ENCODE results near the gene ZNRF1. TPM values are rescaled to one million over a fixed set of nuclear protein-coding genes. Genes with fewer than 3 reads are reported as not detected.

ZNRF1 gene
- total and polyA plus RNA-seq, 2 of the 13 experiments (the other 11 are each of a cell fraction or from before 2014, with no cell fraction given) = 43.9 to 58.7 TPM

- TF ChIP-seq ZNF329 (CRISPR knock-in tag; IDR thresholded peaks at IDR 0.05; ENCODE audit: low read depth) (peak; percentile 77; the same call in 1 of the 2 replicates), ZNF557 (CRISPR knock-in tag; IDR thresholded peaks at IDR 0.05) (no peak), NRL (CRISPR knock-in tag; IDR thresholded peaks at IDR 0.05; ENCODE audit: borderline replicate concordance) (peak; percentile 93), ETV5 (CRISPR knock-in tag; IDR thresholded peaks at IDR 0.05; ENCODE audit: borderline replicate concordance) (peak; percentile 39; the same call in 1 of the 2 replicates), ZNF773 (CRISPR knock-in tag; IDR thresholded peaks at IDR 0.05; ENCODE audit: borderline replicate concordance) (peak; percentile 83; the same call in 1 of the 2 replicates), ASH2L (IDR thresholded peaks at IDR 0.05; ENCODE audit: insufficient read length, low read depth, low read length) (peak; percentile 92), MAF1 (CRISPR knock-in tag; IDR thresholded peaks at IDR 0.05; ENCODE audit: borderline replicate concordance) (peak; percentile 90; the same call in 1 of the 2 replicates), TEAD2 (CRISPR knock-in tag; IDR thresholded peaks at IDR 0.05) (peak; percentile 11; the same call in 1 of the 2 replicates), BRCA1 (CRISPR knock-in tag; IDR thresholded peaks at IDR 0.05) (peak; percentile 22; the same call in 1 of the 2 replicates), SNAI1 (CRISPR knock-in tag; IDR thresholded peaks at IDR 0.05; ENCODE audit: borderline replicate concordance) (no peak), HOXA9 (CRISPR knock-in tag; IDR thresholded peaks at IDR 0.05; ENCODE audit: borderline replicate concordance) (no peak; the same call in 1 of the 2 replicates), ZNF33A (CRISPR knock-in tag; IDR thresholded peaks at IDR 0.05; ENCODE audit: borderline replicate concordance) (no peak), CAMTA2 (CRISPR knock-in tag; IDR thresholded peaks at IDR 0.05; ENCODE audit: borderline replicate concordance) (no peak), PRDM4 (CRISPR knock-in tag; IDR thresholded peaks at IDR 0.05; ENCODE audit: borderline replicate concordance) (no peak), GLI4 (CRISPR knock-in tag; IDR thresholded peaks at IDR 0.05; ENCODE audit: borderline replicate concordance) (peak; percentile 92; the same call in 1 of the 2 replicates), CEBPZ (IDR thresholded peaks at IDR 0.05; ENCODE audit: low read length) (no peak), HNF4A (CRISPR knock-in tag; IDR thresholded peaks at IDR 0.05) (0 out of 2 replicates have a peak, but pooled peaks have one; percentile 35), GLMP (CRISPR knock-in tag; IDR thresholded peaks at IDR 0.05; ENCODE audit: borderline replicate concordance) (no peak), PHF20 (CRISPR knock-in tag; IDR thresholded peaks at IDR 0.05) (no peak; the same call in none of the 2 replicates), CBX2 (IDR thresholded peaks at IDR 0.05; ENCODE audit: low read depth, low read length) (no peak), CBX2 (CRISPR knock-in tag; IDR thresholded peaks at IDR 0.05; ENCODE audit: low read depth) (no peak), ZNF354B (CRISPR knock-in tag; IDR thresholded peaks at IDR 0.05) (no peak), ZNF678 (CRISPR knock-in tag; IDR thresholded peaks at IDR 0.05) (no peak)
Observed at GRCh38 chr16:74984529-74985296, 14.1 kb upstream of the ZNRF1 start, which contains the start of gene WDR59 (continued).

Data from HepG2 (cell line).